H1 (cell line): Measurements from ENCODE around the gene CRYGB. TPM values are rescaled to one million over a fixed set of nuclear protein-coding genes. Genes with fewer than 3 reads are reported as not detected.

Experiments
- CTCF ChIA-PET: fragments of 300-600 bp; sonication (Branson Sonifier 250); formaldehyde crosslinking; loops from one replicate; lab custom pipeline; 2021; ENCODE audit not compliant: partially characterized antibody; lab: Charles Lee
- POLR2A ChIA-PET: fragments of 300-600 bp; sonication (Branson Sonifier 250); formaldehyde crosslinking; loops from one replicate; lab custom pipeline; 2021; ENCODE audit warnings: inconsistent platforms; ENCODE audit not compliant: partially characterized antibody; lab: Charles Lee
- DNase-seq, 2 experiments: peaks; one replicate each; pipeline versions ENCODE4 v3.0.0 to v3.0.0-alpha.2; 2010 to 2022; ENCODE audit warnings: low spot score in 2 of 2, low read depth in 1 of 2, mixed read lengths in 1 of 2
- FAIRE-seq: peaks from 2 replicates; lab custom pipeline; 2011; peaks lifted over from hg19 to GRCh38; lab: Jason Lieb, UNC
- H2AFZ ChIP-seq: 2 replicates; pipeline ENCODE4 v1.8.1; 2012; ENCODE audit warnings: low read length, inconsistent platforms
- H2AK5ac ChIP-seq: 2 replicates; pipeline ENCODE4 v1.6.1; 2013; ENCODE audit warnings: low read depth, low read length
- H2BK120ac ChIP-seq: replicated peaks from 2 replicates; pipeline ENCODE3; 2013; ENCODE audit warnings: low read depth, low read length, inconsistent platforms
- H2BK12ac ChIP-seq: 2 replicates; pipeline ENCODE4 v1.6.1; 2013; ENCODE audit warnings: low read depth, low read length
- H2BK15ac ChIP-seq: 2 replicates; pipeline ENCODE4 v1.6.1; 2013; ENCODE audit warnings: low read length
- H2BK20ac ChIP-seq: 2 replicates; pipeline ENCODE4 v1.6.1; 2013; ENCODE audit warnings: low read length
- H2BK5ac ChIP-seq: 2 replicates; pipeline ENCODE4 v1.6.1; 2013; ENCODE audit warnings: low read depth, low read length
- H3K14ac ChIP-seq: 2 replicates; pipeline ENCODE4 v1.6.1; 2013; ENCODE audit warnings: inconsistent platforms; ENCODE audit not compliant: insufficient read length
- H3K18ac ChIP-seq: 2 replicates; pipeline ENCODE4 v1.6.1; 2013; ENCODE audit warnings: low read length; ENCODE audit errors: extremely low read depth
- H3K23ac ChIP-seq: 2 replicates; pipeline ENCODE4 v1.6.1; 2013; ENCODE audit warnings: inconsistent platforms; ENCODE audit not compliant: insufficient read length
- H3K23me2 ChIP-seq: 2 replicates; pipeline ENCODE4 v1.6.1; 2013; ENCODE audit warnings: low read depth, low read length
- H3K27ac ChIP-seq: 2 replicates; pipeline ENCODE4 v1.6.1; 2011; ENCODE audit warnings: low read depth, low read length, inconsistent platforms
- H3K27me3 ChIP-seq, 4 experiments: replicated peaks in 1 of 4; 1 replicate in 1 of 4; 2 replicates in 3 of 4; pipeline versions ENCODE4 v1.6.1 to v1.8.1; 2011 to 2013; ENCODE audit warnings: low read length in 3 of 4, mild to moderate bottlenecking in 3 of 4, inconsistent platforms in 2 of 4, mixed read lengths in 2 of 4, moderate library complexity in 1 of 4; ENCODE audit not compliant: control insufficient read depth in 3 of 4, insufficient read depth in 3 of 4; ENCODE audit errors: extremely low read depth in 1 of 4
- H3K36me3 ChIP-seq, 4 experiments: 2 replicates each; pipeline versions ENCODE4 v1.6.1 to v1.8.1; 2011 to 2013; ENCODE audit warnings: mild to moderate bottlenecking in 4 of 4, low read length in 3 of 4, moderate library complexity in 2 of 4, control low read depth in 1 of 4, inconsistent platforms in 1 of 4; ENCODE audit not compliant: insufficient read depth in 4 of 4, control insufficient read depth in 2 of 4
- H3K4ac ChIP-seq: replicated peaks from 2 replicates; pipeline ENCODE3; 2013; ENCODE audit warnings: low read length, low read depth, mixed read lengths, inconsistent platforms; ENCODE audit not compliant: insufficient read length
- H3K4me1 ChIP-seq, 4 experiments: replicated peaks in 1 of 4; 1 replicate in 1 of 4; 2 replicates in 3 of 4; pipeline versions ENCODE4 v1.6.1 to v1.8.1; 2011 to 2013; ENCODE audit warnings: low read length in 3 of 4, inconsistent platforms in 2 of 4, mixed read lengths in 1 of 4; ENCODE audit not compliant: insufficient read depth in 4 of 4, control insufficient read depth in 3 of 4
- H3K4me2 ChIP-seq, 2 experiments: 2 replicates each; pipeline versions ENCODE4 v1.6.1 to v1.8.1; 2011 to 2013; ENCODE audit warnings: low read depth in 2 of 2, low read length in 2 of 2, control low read depth in 1 of 2, inconsistent platforms in 1 of 2, mild to moderate bottlenecking in 1 of 2; ENCODE audit not compliant: insufficient read depth in 1 of 2
- H3K4me3 ChIP-seq, 4 experiments: fragments of 200-600, 300-600 bp in 1 of 4; sonication (generic), shearing (Covaris generic), sonication (Bioruptor Twin) in 1 of 4; 2 replicates each; pipeline versions ENCODE4 v1.5.1 to v1.8.1; 2011 to 2016; ENCODE audit warnings: low read length in 4 of 4, low read depth in 3 of 4, control low read depth in 2 of 4, inconsistent platforms in 2 of 4, mild to moderate bottlenecking in 2 of 4, mixed read lengths in 1 of 4, moderate library complexity in 1 of 4; ENCODE audit not compliant: insufficient read depth in 2 of 4; ENCODE audit errors: extremely low read depth in 1 of 4
- H3K56ac ChIP-seq: replicated peaks from 2 replicates; pipeline ENCODE3; 2013; ENCODE audit warnings: low read depth, mild to moderate bottlenecking, mixed read lengths, low read length, inconsistent platforms; ENCODE audit not compliant: insufficient read length
- H3K79me1 ChIP-seq: 2 replicates; pipeline ENCODE4 v1.6.1; 2013; ENCODE audit warnings: low read depth, low read length, control low read depth
- H3K79me2 ChIP-seq, 2 experiments: 2 replicates each; pipeline versions ENCODE4 v1.6.1 to v1.8.1; 2012 to 2013; ENCODE audit warnings: low read length in 2 of 2, mild to moderate bottlenecking in 2 of 2, inconsistent platforms in 1 of 2; ENCODE audit not compliant: insufficient read depth in 2 of 2, control insufficient read depth in 1 of 2
- H3K9ac ChIP-seq, 4 experiments: replicated peaks in 1 of 4; 1 replicate in 1 of 4; 2 replicates in 3 of 4; pipeline versions ENCODE4 v1.6.1 to v1.8.1; 2011 to 2013; ENCODE audit warnings: low read depth in 3 of 4, low read length in 3 of 4, control low read depth in 2 of 4, mild to moderate bottlenecking in 2 of 4, moderate library complexity in 2 of 4, inconsistent platforms in 1 of 4; ENCODE audit errors: extremely low read depth in 1 of 4
- H3K9me3 ChIP-seq, 2 experiments: 2 replicates each; pipeline versions ENCODE4 v1.6.1 to v1.8.1; 2012 to 2013; ENCODE audit warnings: mild to moderate bottlenecking in 2 of 2, moderate library complexity in 2 of 2, control low read depth in 1 of 2, inconsistent platforms in 1 of 2, low read depth in 1 of 2, low read length in 1 of 2, mixed read lengths in 1 of 2; ENCODE audit not compliant: insufficient read depth in 2 of 2
- H4K20me1 ChIP-seq, 2 experiments: replicated peaks in 1 of 2; 2 replicates each; pipeline versions ENCODE3 to v1.8.1; 2011 to 2013; ENCODE audit warnings: inconsistent platforms in 2 of 2, low read length in 2 of 2, mild to moderate bottlenecking in 1 of 2; ENCODE audit not compliant: insufficient read depth in 2 of 2, control insufficient read depth in 1 of 2
- H4K5ac ChIP-seq: 2 replicates; pipeline ENCODE4 v1.6.1; 2013; ENCODE audit warnings: low read length, low read depth, mixed read lengths, inconsistent platforms; ENCODE audit not compliant: insufficient read length
- H4K8ac ChIP-seq: 2 replicates; pipeline ENCODE4 v1.8.0; 2013; ENCODE audit warnings: mild to moderate bottlenecking, moderate library complexity, low read length, inconsistent platforms; ENCODE audit not compliant: insufficient read depth; ENCODE audit errors: extremely low read depth
- H4K91ac ChIP-seq: replicated peaks from 2 replicates; pipeline ENCODE3; 2013; ENCODE audit warnings: low read length, mixed read lengths, inconsistent platforms; ENCODE audit not compliant: insufficient read length
- EZH2 ChIP-seq: fragments of 200-600 bp; sonication (generic); IDR thresholded peaks from 2 replicates; pipeline ENCODE4 v1.7.1; 2012; ENCODE audit warnings: low read depth, mild to moderate bottlenecking, moderate library complexity, low read length, inconsistent platforms; ENCODE audit not compliant: severe bottlenecking
- JUN ChIP-seq: IDR thresholded peaks from 2 replicates; pipeline ENCODE4 v1.6.1; 2011; ENCODE audit warnings: low read depth, mild to moderate bottlenecking, improper control_type of control experiment, low read length
- MAFK ChIP-seq: IDR thresholded peaks from 2 replicates; pipeline ENCODE4 v1.6.1; 2012; ENCODE audit warnings: low read depth, mild to moderate bottlenecking, improper control_type of control experiment, low read length
- NANOG ChIP-seq: IDR thresholded peaks from 2 replicates; pipeline ENCODE4 v1.6.1; 2011; ENCODE audit warnings: low read length, low read depth, mild to moderate bottlenecking, inconsistent platforms; ENCODE audit not compliant: insufficient read depth, poor library complexity, severe bottlenecking
- POLR2A ChIP-seq, 2 experiments: IDR thresholded peaks; 1 replicate in 1 of 2; 2 replicates in 1 of 2; pipeline ENCODE4 v1.6.1; 2011; ENCODE audit warnings: low read depth in 2 of 2, low read length in 2 of 2, mild to moderate bottlenecking in 2 of 2; ENCODE audit errors: control extremely low read depth in 1 of 2
- SIN3A ChIP-seq, 2 experiments: IDR thresholded peaks in 1 of 2; conservative IDR thresholded peaks in 1 of 2; 2 replicates each; pipeline ENCODE4 v1.6.1; 2011 to 2012; ENCODE audit warnings: low read length in 2 of 2, improper control_type of control experiment in 1 of 2, low read depth in 1 of 2, mild to moderate bottlenecking in 1 of 2
- SIRT6 ChIP-seq: IDR thresholded peaks from one replicate; pipeline ENCODE4 v1.7.1; 2012; ENCODE audit warnings: low read length, inconsistent platforms
- SP4 ChIP-seq: IDR thresholded peaks from 2 replicates; pipeline ENCODE4 v1.6.1; 2012; ENCODE audit warnings: low read length, inconsistent platforms
- SRF ChIP-seq: IDR thresholded peaks from 2 replicates; pipeline ENCODE4 v1.6.1; 2011; ENCODE audit warnings: mild to moderate bottlenecking, low read depth, low read length, moderate library complexity
- TEAD4 ChIP-seq: IDR thresholded peaks from 2 replicates; pipeline ENCODE4 v1.6.1; 2012; ENCODE audit warnings: low read depth, low read length, inconsistent platforms, mixed read lengths
- USF2 ChIP-seq: IDR thresholded peaks from 2 replicates; pipeline ENCODE4 v1.6.1; 2011; ENCODE audit warnings: low read length, improper control_type of control experiment
- ZNF274 ChIP-seq: IDR thresholded peaks from 2 replicates; pipeline ENCODE4 v1.7.0; 2012; ENCODE audit warnings: low read length, borderline replicate concordance; ENCODE audit errors: extremely low read depth
- WGBS, 2 experiments: shearing (Covaris generic) in 1 of 2; methylation state at CpG; one replicate each; pipeline versions ENCODE4 v1.1.6 to v1.1.7; 2013 to 2015; ENCODE audit warnings: low lambda C conversion rate in 2 of 2, mixed read lengths in 2 of 2, inconsistent platforms in 1 of 2, low coverage in 1 of 2, missing lambda C conversion rate in 1 of 2; ENCODE audit not compliant: insufficient replicate concordance in 2 of 2, insufficient coverage in 1 of 2, insufficient read length in 1 of 2; ENCODE audit errors: extremely low coverage in 1 of 2, missing lambda C conversion rate in 1 of 2; 5-methylcytosine and 5-hydroxymethylcytosine counted together
- polyA plus RNA-seq, 7 experiments: library from polyadenylated mRNA; depleted of rRNA in 3 of 7; stranded (reverse) in 5 of 7; unstranded in 2 of 7; fragments of >200 nt in 5 of 7; fragments of 200-250 nt in 2 of 7; gene quantifications; 1 replicate in 5 of 7; 2 replicates in 1 of 7; 4 replicates in 1 of 7; pipeline versions ENCODE4 v1.2.1 to v1.2.3, GENCODE V29; 2011 to 2013; ENCODE audit warnings: missing spikeins in 2 of 7, mixed read lengths in 2 of 7
- total RNA-seq: library from RNA; stranded (reverse); fragmentation: NEBNext Ultra II Directional; extraction: Animal tissue kit (Norgen Biotek cat#: 25700); gene quantifications from 2 replicates; pipeline ENCODE4 v1.2.1, GENCODE V29; 2021

The CRYGB gene
- total and polyA plus RNA-seq, 2 of the 8 experiments (the other 6 are each of a cell fraction or from before 2014, with no cell fraction given) = 0.38 TPM; not detected in 1

- Histone ChIP-seq H2BK20ac (no peak overlapping the region), H3K14ac (no peak overlapping the region), H3K9ac (no peak overlapping the region), H4K91ac (no peak overlapping the region), H3K4ac (no peak overlapping the region), H3K27me3 (no peaks in the 10 kb centered on the region; a peak in 1 of 7 replicates), H3K18ac (no peak overlapping the region), H2AK5ac (no peak overlapping the region), H3K4me1 (peaks cover 2 to 6% (median 2%) of the 10 kb centered on the region in 4 experiments; a peak in 4 of 7 replicates), H4K5ac (no peak overlapping the region), H3K27ac (no peak overlapping the region), H3K23me2 (no peaks in the 10 kb centered on the region), H2BK5ac (no peak overlapping the region), H2BK120ac (no peak overlapping the region), H3K23ac (no peak overlapping the region), H4K20me1 (no peaks in the 10 kb centered on the region), H3K4me3 (no peak overlapping the region), H3K36me3 (no peaks in the 10 kb centered on the region), H2BK15ac (no peak overlapping the region), H2AFZ (no peak overlapping the region), H3K4me2 (no peak overlapping the region), H2BK12ac (no peak overlapping the region), H3K56ac (no peak overlapping the region), H4K8ac (no peak overlapping the region), H3K9me3 (no peaks in the 10 kb centered on the region), H3K79me1 (no peaks in the 10 kb centered on the region), H3K79me2 (no peaks in the 10 kb centered on the region)
- ChIA-PET CTCF (interaction anchor here (0.8 to 2.8 kb wide), 2 partner anchors 57 to 433 kb away, joined by 5 to 8 read pairs; no protein-coding TSS in a partner anchor), POLR2A (interaction anchor here (1.3 kb wide), 1 partner anchor 155 kb away, joined by 3 read pairs; the partner anchor contains the start of gene IDH1)
- no peak for DNase-seq
- 78% methylated on average over 13 of the region's 13 CpGs; no CpG with 5 or more reads in 1 of the 2 experiments for WGBS, 2 experiments
- FAIRE-seq = no peak
- TF ChIP-seq SIRT6 (no peak), POLR2A (IDR thresholded peaks at IDR 0.05; ENCODE audit: control extremely low read depth in 1 of 2, low read depth in 2 of 2, low read length in 2 of 2) (no peak), TEAD4 (no peak), USF2 (no peak), NANOG (no peak), SRF (no peak), SP4 (no peak), ZNF274 (no peak), MAFK (no peak), SIN3A (conservative IDR thresholded peaks at IDR 0.05 in 1 of 2, IDR thresholded peaks at IDR 0.05 in 1 of 2; ENCODE audit: low read depth in 1 of 2, low read length in 2 of 2) (no peak), EZH2 (no peak), JUN (no peak)
Observed at GRCh38 chr2:208099682-208100470, 46.1 kb downstream of the CRYGB start.
